ENCODE results near the gene FAF1.

GRCh38 chr1:50599546-50599945, 360.5 kb downstream of the FAF1 start:
- TF ChIP-seq CTCF (conservative IDR thresholded peaks at IDR 0.05; ENCODE audit: low read length) (no peak), EZH2phosphoT487 (IDR thresholded peaks at IDR 0.05; ENCODE audit: borderline replicate concordance, low read depth, low read length) (no peak)

All from OCI-LY7 (cell line).